Gastroesophageal sphincter (tissue), 4 donors: Measurements from ENCODE around the gene THAP8. TPM values are rescaled to one million over a fixed set of nuclear protein-coding genes. Genes with fewer than 3 reads are reported as not detected.

ENCODE experiments used
- ATAC-seq: fragments of 150-250 bp; one replicate; pipeline ENCODE4 v1.9.1; 2016; ENCODE audit warnings: mild to moderate bottlenecking, moderate library complexity
- H3K27ac ChIP-seq, 4 donors: fragments of 200-600 bp; sonication (generic) in 3 of 4; 1 replicate in 3 of 4; 2 replicates in 1 of 4; pipeline ENCODE4 v1.5.1; 2016 to 2019
- H3K27me3 ChIP-seq: fragments of 200-600 bp; sonication (generic); one replicate; pipeline ENCODE4 v1.5.1; 2019
- H3K36me3 ChIP-seq, 2 donors: fragments of 200-600 bp; sonication (generic); one replicate each; pipeline ENCODE4 v1.5.1; 2019; ENCODE audit warnings: control low read depth in 1 of 2
- H3K4me1 ChIP-seq, 3 donors: fragments of 200-600 bp; sonication (generic); 1 replicate in 2 of 3; 2 replicates in 1 of 3; pipeline ENCODE4 v1.5.1; 2016 to 2019; ENCODE audit warnings: control low read depth in 2 of 3
- H3K4me3 ChIP-seq, 2 donors: fragments of 200-600 bp; sonication (generic); one replicate each; pipeline ENCODE4 v1.5.1; 2019; ENCODE audit warnings: mild to moderate bottlenecking in 1 of 2, moderate library complexity in 1 of 2
- H3K9me3 ChIP-seq, 3 donors: fragments of 200-600 bp; sonication (generic); one replicate each; pipeline ENCODE4 v1.5.1; 2017 to 2019; ENCODE audit warnings: control low read depth in 2 of 3
- EP300 ChIP-seq: sonication (generic); formaldehyde crosslinking; IDR thresholded peaks from one replicate; pipeline ENCODE4 v1.6.1; 2017; ENCODE audit warnings: antibody characterized with exemption, mild to moderate bottlenecking
- POLR2A ChIP-seq, 2 donors: fragments of 450-650 bp; IDR thresholded peaks; one replicate each; pipeline ENCODE4 v1.6.1; 2017; ENCODE audit warnings: antibody characterized with exemption in 2 of 2, mild to moderate bottlenecking in 2 of 2, moderate library complexity in 1 of 2
- POLR2AphosphoS5 ChIP-seq: sonication (generic); formaldehyde crosslinking; IDR thresholded peaks from one replicate; pipeline ENCODE4 v1.6.1; 2017; ENCODE audit warnings: antibody characterized with exemption
- WGBS, 2 donors: methylation state at CpG; one replicate each; pipeline ENCODE4 v1.1.5; 2018; ENCODE audit warnings: low coverage in 1 of 2; 5-methylcytosine and 5-hydroxymethylcytosine counted together
- total RNA-seq, 4 donors: library from RNA; depleted of rRNA; stranded (reverse); fragments of >200 nt; gene quantifications; one replicate each; pipeline ENCODE4 v1.1.0, GENCODE V29; 2016
- TF ChIP-seq, protein P1 (sequence below), 4 experiments: fragments of 200-600 bp in 2 of 4; fragments of 450-650 bp in 2 of 4; sonication (generic) in 1 of 4; IDR thresholded peaks; one replicate each; pipeline ENCODE4 v1.5.1; 2017 to 2019; ENCODE audit warnings: antibody characterized with exemption in 4 of 4, mild to moderate bottlenecking in 2 of 4, moderate library complexity in 2 of 4

Gene THAP8
- total RNA-seq, 4 donors from 2014 or later = 5.3 to 16.8 (median 9.4) TPM

DNA sequence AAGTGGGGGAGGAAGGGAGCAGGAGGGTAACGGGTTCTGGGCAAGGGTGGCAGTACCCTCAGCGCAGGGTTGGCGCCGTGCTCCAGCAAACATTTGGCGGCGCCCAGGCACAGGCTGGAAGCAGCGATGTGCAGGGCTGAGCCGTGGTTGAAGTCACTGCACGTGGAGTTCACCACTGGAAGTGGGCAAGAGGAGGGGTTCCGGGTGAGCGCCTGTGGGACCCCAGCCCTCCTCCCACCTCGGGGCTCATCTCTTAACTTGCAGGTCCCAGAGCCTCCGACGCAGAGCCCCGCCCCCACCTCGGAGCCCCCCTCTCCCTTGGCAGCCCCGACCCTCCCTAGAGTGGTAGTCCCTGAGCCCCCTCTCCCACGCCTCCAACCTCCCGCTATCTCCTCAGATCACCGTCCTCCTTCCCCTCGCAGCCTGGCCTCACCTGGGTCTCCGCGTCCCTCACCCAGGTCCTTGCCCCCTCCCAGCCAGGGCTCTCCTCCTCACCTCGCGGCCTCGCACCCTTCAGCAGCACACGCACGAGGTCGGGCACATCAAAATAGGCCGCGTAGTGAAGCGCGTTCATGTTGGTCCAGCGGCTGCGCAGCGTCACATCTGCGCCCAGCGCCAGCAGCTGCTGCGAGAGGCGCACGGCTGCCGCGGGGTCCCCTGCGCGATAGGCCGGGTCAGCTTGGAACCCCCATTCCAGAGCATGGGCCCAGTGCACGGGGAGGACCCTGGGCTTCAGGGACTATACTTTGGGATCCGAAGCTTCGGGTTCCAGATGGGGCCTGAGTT lies 27.8 kb downstream of the THAP8 start:
- no peaks in the 10 kb centered on the region for H3K27me3 ChIP-seq
- H3K36me3 ChIP-seq = peaks cover 0 to 74% of the 10 kb centered on the region in 2 donors
- no peak overlapping the region for H3K4me3 ChIP-seq
- H3K4me1 ChIP-seq = peaks cover 0 to 12% (median 0%) of the 10 kb centered on the region in 3 donors
- 88 to 99% methylated on average over 10 to 11 of the region's 49 CpGs for WGBS, 2 donors
- no peak for ATAC-seq
- H3K27ac ChIP-seq = no peak overlapping the region
- TF ChIP-seq POLR2A (IDR thresholded peaks at IDR 0.05) (no peak), EP300 (no peak), POLR2AphosphoS5 (no peak)
- TF ChIP-seq, protein P1, sequence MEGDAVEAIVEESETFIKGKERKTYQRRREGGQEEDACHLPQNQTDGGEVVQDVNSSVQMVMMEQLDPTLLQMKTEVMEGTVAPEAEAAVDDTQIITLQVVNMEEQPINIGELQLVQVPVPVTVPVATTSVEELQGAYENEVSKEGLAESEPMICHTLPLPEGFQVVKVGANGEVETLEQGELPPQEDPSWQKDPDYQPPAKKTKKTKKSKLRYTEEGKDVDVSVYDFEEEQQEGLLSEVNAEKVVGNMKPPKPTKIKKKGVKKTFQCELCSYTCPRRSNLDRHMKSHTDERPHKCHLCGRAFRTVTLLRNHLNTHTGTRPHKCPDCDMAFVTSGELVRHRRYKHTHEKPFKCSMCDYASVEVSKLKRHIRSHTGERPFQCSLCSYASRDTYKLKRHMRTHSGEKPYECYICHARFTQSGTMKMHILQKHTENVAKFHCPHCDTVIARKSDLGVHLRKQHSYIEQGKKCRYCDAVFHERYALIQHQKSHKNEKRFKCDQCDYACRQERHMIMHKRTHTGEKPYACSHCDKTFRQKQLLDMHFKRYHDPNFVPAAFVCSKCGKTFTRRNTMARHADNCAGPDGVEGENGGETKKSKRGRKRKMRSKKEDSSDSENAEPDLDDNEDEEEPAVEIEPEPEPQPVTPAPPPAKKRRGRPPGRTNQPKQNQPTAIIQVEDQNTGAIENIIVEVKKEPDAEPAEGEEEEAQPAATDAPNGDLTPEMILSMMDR (IDR thresholded peaks at IDR 0.05) = no peak
- H3K9me3 ChIP-seq = no peaks in the 10 kb centered on the region

DNA sequence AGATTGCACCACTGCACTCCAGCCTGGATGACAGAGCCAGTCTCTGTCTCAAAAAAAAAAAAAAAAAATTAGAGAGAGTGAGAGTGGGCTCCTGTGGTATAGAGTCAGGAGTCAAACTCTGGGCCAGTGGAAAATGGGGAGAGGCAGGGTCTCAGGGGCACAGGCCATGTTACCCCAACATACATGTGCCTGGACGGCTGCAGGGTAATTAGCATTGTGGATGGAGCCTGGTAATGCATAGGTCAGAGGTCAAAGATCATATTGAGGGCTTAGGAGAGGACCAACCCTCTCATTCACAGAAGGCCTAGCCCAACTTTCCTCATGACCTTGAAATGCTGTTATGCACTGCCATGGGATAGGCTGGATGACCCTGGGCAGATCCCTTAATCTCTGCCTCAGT lies 28.5 kb downstream of the THAP8 start:
- WGBS, 2 donors = no CpG with 5 or more reads among the region's 1 CpG
- TF ChIP-seq POLR2A (IDR thresholded peaks at IDR 0.05) = no peak
- TF ChIP-seq, protein P1 (IDR thresholded peaks at IDR 0.05) = no peak

DNA sequence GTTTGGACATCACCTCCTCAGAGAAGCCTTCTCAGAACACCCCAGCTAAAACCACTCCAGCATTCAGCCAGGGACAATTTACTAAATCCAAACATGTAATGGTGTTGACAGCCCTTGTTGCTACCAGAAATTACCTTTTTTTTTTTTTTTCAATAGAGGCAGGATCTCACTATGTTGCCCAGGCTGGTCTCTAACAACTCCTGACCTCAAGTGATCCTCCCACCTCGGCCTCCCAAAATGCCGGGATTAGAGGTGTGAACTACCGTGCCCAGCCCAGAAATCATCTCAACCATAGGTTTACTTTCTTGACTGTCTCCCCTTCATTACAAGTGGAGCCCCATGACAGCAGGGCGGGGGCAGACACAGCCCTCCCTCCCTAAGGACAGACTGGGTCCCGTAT lies 30.7 kb downstream of the THAP8 start:
- H3K4me1 ChIP-seq = no peaks in the 10 kb centered on the region
- TF ChIP-seq, protein P1 (IDR thresholded peaks at IDR 0.05) = no peak
- no peak for TF ChIP-seq EP300
- TF ChIP-seq POLR2A (IDR thresholded peaks at IDR 0.05) = no peak
- TF ChIP-seq POLR2AphosphoS5 = no peak
- no peaks in the 10 kb centered on the region for H3K9me3 ChIP-seq
- ATAC-seq = no peak
- H3K27me3 ChIP-seq = no peaks in the 10 kb centered on the region
- H3K36me3 ChIP-seq = peaks cover 0 to 98% of the 10 kb centered on the region in 2 donors
- H3K27ac ChIP-seq = no peak overlapping the region
- no peak overlapping the region for H3K4me3 ChIP-seq
- 80 to 85% methylated on average over 2 to 4 of the region's 5 CpGs for WGBS, 2 donors

More for the DNA sequence above, 28.5 kb downstream of the THAP8 start:
- Histone ChIP-seq H3K4me1 (peaks cover 0 to 8% (median 0%) of the 10 kb centered on the region in 3 donors), H3K36me3 (peaks cover 0 to 81% of the 10 kb centered on the region in 2 donors), H3K4me3 (no peak overlapping the region), H3K27me3 (no peaks in the 10 kb centered on the region), H3K27ac (no peak overlapping the region), H3K9me3 (no peaks in the 10 kb centered on the region)
- ATAC-seq = no peak

DNA sequence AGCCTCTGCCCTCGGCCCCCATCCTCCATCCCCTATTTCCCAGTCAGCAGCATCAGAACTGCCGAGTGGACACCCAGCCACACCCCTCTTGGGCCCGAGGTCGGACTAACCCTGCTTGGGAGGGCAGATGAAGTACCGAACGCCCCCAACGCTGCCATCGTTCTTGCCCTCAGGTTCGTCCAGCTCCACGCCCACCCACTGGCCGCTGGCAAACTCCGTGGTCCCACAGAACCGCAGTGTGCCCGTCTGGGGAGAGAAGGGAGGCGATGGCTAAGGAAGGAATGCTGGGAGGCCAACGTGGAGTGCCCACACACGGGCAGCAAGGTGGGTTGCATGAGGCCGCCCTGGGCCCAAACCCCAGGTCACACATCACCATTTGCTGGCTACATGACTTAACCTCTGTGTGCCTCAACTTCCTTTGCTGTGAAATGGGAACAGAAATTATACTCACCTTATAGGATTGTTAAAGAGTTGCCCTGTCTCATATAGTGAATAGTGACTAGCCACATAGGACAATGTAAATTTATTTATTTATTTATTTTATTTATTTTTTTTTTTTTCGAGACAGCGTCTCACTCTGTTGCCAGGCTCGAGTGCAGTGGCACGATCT lies 34.9 kb downstream of the THAP8 start:
- TF ChIP-seq POLR2A (IDR thresholded peaks at IDR 0.05) (no peak), POLR2AphosphoS5 (no peak), EP300 (no peak)
- TF ChIP-seq, protein P1 (IDR thresholded peaks at IDR 0.05) = no peak
- Histone ChIP-seq H3K27ac (no peak overlapping the region), H3K4me1 (peaks cover 0 to 7% (median 5%) of the 10 kb centered on the region in 3 donors), H3K27me3 (no peaks in the 10 kb centered on the region), H3K9me3 (no peaks in the 10 kb centered on the region), H3K4me3 (no peak overlapping the region), H3K36me3 (peaks cover 0 to 86% of the 10 kb centered on the region in 2 donors)
- WGBS, 2 donors = 91% methylated on average over 7 of the region's 22 CpGs; no CpG with 5 or more reads in 1 of the 2 donors
- no peak for ATAC-seq
